BLaER1 treated with 17β-estradiol and CSF1 and Interleukin-3, amounts not matched to agents 10 nM and 100 nM (cell line): Measurements from ENCODE around the gene CORO1C.
A peak's percentile ranks its signal among the peaks of the same experiment; 100 is the strongest.

Experiments used
- H3K27ac ChIP-seq, 11 experiments: shearing (Covaris generic); formaldehyde crosslinking; 2 replicates each; pipeline ENCODE4 v1.8.1; 2022
- H3K27me3 ChIP-seq, 11 experiments: shearing (Covaris generic); formaldehyde crosslinking; 2 replicates each; pipeline ENCODE4 v1.8.1; 2022
- H3K36me3 ChIP-seq, 11 experiments: shearing (Covaris generic); formaldehyde crosslinking; 2 replicates each; pipeline ENCODE4 v1.8.1; 2022
- H3K4me1 ChIP-seq, 10 experiments: shearing (Covaris generic); formaldehyde crosslinking; 2 replicates each; pipeline ENCODE4 v1.8.1; 2022
- H3K4me2 ChIP-seq, 11 experiments: shearing (Covaris generic); formaldehyde crosslinking; 2 replicates each; pipeline ENCODE4 v1.8.1; 2022
- H3K4me3 ChIP-seq, 10 experiments: shearing (Covaris generic); formaldehyde crosslinking; 2 replicates each; pipeline ENCODE4 v1.8.1; 2022
- H3K9ac ChIP-seq, 11 experiments: shearing (Covaris generic); formaldehyde crosslinking; 2 replicates each; pipeline ENCODE4 v1.8.1; 2022
- H3K9me3 ChIP-seq, 11 experiments: shearing (Covaris generic); formaldehyde crosslinking; replicated peaks in 1 of 11; 2 replicates each; pipeline ENCODE4 v1.8.1; 2022
- H4K20me1 ChIP-seq, 11 experiments: shearing (Covaris generic); formaldehyde crosslinking; 2 replicates each; pipeline ENCODE4 v1.8.1; 2022
- Cebpa-rat ChIP-seq, 11 experiments: shearing (Covaris generic); IDR thresholded peaks; 2 replicates each; pipeline ENCODE4 v1.8.1; 2022

The CORO1C gene

GRCh38 chr12:108701779-108702441 is 29.4 kb downstream of the CORO1C start:
- H4K20me1 ChIP-seq = peaks cover 31 to 100% (median 52%) of the 10 kb centered on the region in 11 experiments
- H3K27ac ChIP-seq = peak overlapping the region in 9 of 11 experiments; percentile 7 to 50 (median 23); a peak in 12 of 22 replicates
- H3K9ac ChIP-seq = peak overlapping the region; percentile 3 to 47 (median 38); a peak in 17 of 22 replicates
- no peak overlapping the region for H3K4me3 ChIP-seq
- TF ChIP-seq Cebpa-rat (IDR thresholded peaks at IDR 0.05) = no peak
- no peaks in the 10 kb centered on the region for H3K9me3 ChIP-seq
- peak overlapping the region; percentile 56 to 83 (median 74) for H3K4me2 ChIP-seq
- no peaks in the 10 kb centered on the region for H3K27me3 ChIP-seq
- peaks cover 30 to 80% (median 37%) of the 10 kb centered on the region in 10 experiments for H3K4me1 ChIP-seq
- peaks cover 39 to 91% (median 50%) of the 10 kb centered on the region in 11 experiments for H3K36me3 ChIP-seq

GRCh38 chr12:108700833-108701541 is 30.3 kb downstream of the CORO1C start:
- H3K27ac ChIP-seq = no peak overlapping the region
- H3K9me3 ChIP-seq = no peaks in the 10 kb centered on the region
- H4K20me1 ChIP-seq = peaks cover 31 to 100% (median 54%) of the 10 kb centered on the region in 11 experiments
- TF ChIP-seq Cebpa-rat (IDR thresholded peaks at IDR 0.05) = no peak
- H3K9ac ChIP-seq = 0 out of 22 replicates have a peak overlapping the region, but pooled peaks of 1 of the 11 experiments have one; percentile 38
- no peak overlapping the region for H3K4me3 ChIP-seq
- peaks cover 39 to 80% (median 45%) of the 10 kb centered on the region in 10 experiments for H3K4me1 ChIP-seq
- H3K4me2 ChIP-seq = peak overlapping the region in 8 of 11 experiments; percentile 63 to 83 (median 78); a peak in 8 of 22 replicates
- H3K36me3 ChIP-seq = peaks cover 34 to 91% (median 50%) of the 10 kb centered on the region in 11 experiments
- no peaks in the 10 kb centered on the region for H3K27me3 ChIP-seq

- Histone ChIP-seq H4K20me1 (peaks cover 31 to 100% (median 53%) of the 10 kb centered on the region in 11 experiments), H3K36me3 (peaks cover 39 to 90% (median 58%) of the 10 kb centered on the region in 11 experiments), H3K27ac (no peak overlapping the region), H3K4me3 (no peak overlapping the region), H3K4me1 (peaks cover 41 to 80% (median 47%) of the 10 kb centered on the region in 10 experiments), H3K9ac (no peak overlapping the region), H3K27me3 (no peaks in the 10 kb centered on the region), H3K4me2 (peak overlapping the region in 1 of 11 experiments; percentile 22; a peak in 1 of 22 replicates), H3K9me3 (no peaks in the 10 kb centered on the region)
- TF ChIP-seq Cebpa-rat (IDR thresholded peaks at IDR 0.05) = no peak
Observed at GRCh38 chr12:108699955-108700563, 31.3 kb downstream of the CORO1C start.

- H3K9me3 ChIP-seq = no peaks in the 10 kb centered on the region
- TF ChIP-seq Cebpa-rat (IDR thresholded peaks at IDR 0.05) = no peak
- H3K4me2 ChIP-seq = peak overlapping the region in 2 of 11 experiments; percentile 47 to 62; a peak in 2 of 22 replicates
- H3K27me3 ChIP-seq = no peaks in the 10 kb centered on the region
- no peak overlapping the region for H3K27ac ChIP-seq
- H3K9ac ChIP-seq = no peak overlapping the region
- H3K4me1 ChIP-seq = peaks cover 33 to 78% (median 38%) of the 10 kb centered on the region in 10 experiments
- peaks cover 51 to 89% (median 59%) of the 10 kb centered on the region in 11 experiments for H3K36me3 ChIP-seq
- no peak overlapping the region for H3K4me3 ChIP-seq
- peaks cover 20 to 94% (median 34%) of the 10 kb centered on the region in 11 experiments; a peak in 21 of 22 replicates for H4K20me1 ChIP-seq
Observed at GRCh38 chr12:108697905-108698304, 33.4 kb downstream of the CORO1C start.

GRCh38 chr12:108696996-108697290 is 34.4 kb downstream of the CORO1C start:
- H3K4me1 ChIP-seq = peaks cover 33 to 78% (median 38%) of the 10 kb centered on the region in 10 experiments
- H3K4me3 ChIP-seq = no peak overlapping the region
- H3K27ac ChIP-seq = peak overlapping the region in 1 of 11 experiments; percentile 47; a peak in 1 of 22 replicates
- H3K9ac ChIP-seq = no peak overlapping the region; a peak in 1 of 22 replicates
- H3K9me3 ChIP-seq = no peaks in the 10 kb centered on the region
- H3K36me3 ChIP-seq = peaks cover 51 to 83% (median 59%) of the 10 kb centered on the region in 11 experiments
- H4K20me1 ChIP-seq = peaks cover 10 to 84% (median 33%) of the 10 kb centered on the region in 11 experiments; a peak in 21 of 22 replicates
- no peaks in the 10 kb centered on the region for H3K27me3 ChIP-seq
- H3K4me2 ChIP-seq = peak overlapping the region in 9 of 11 experiments; percentile 3 to 74 (median 40); a peak in 13 of 22 replicates
- no peak for TF ChIP-seq Cebpa-rat (IDR thresholded peaks at IDR 0.05)

GRCh38 chr12:108696111-108696995 is 35.0 kb downstream of the CORO1C start:
- H3K27me3 ChIP-seq = no peaks in the 10 kb centered on the region
- peak overlapping the region in 4 of 11 experiments; percentile 22 to 47 (median 28); a peak in 5 of 22 replicates for H3K27ac ChIP-seq
- peak overlapping the region in 1 of 11 experiments; percentile 31; a peak in 2 of 22 replicates for H3K9ac ChIP-seq
- H3K9me3 ChIP-seq = no peaks in the 10 kb centered on the region
- H3K36me3 ChIP-seq = peaks cover 51 to 81% (median 59%) of the 10 kb centered on the region in 11 experiments
- TF ChIP-seq Cebpa-rat (IDR thresholded peaks at IDR 0.05) = peak in 2 of 11 experiments; percentile 19 to 75; a peak in 2 of 22 replicates
- peaks cover 4 to 78% (median 28%) of the 10 kb centered on the region in 11 experiments; a peak in 21 of 22 replicates for H4K20me1 ChIP-seq
- no peak overlapping the region for H3K4me3 ChIP-seq
- peaks cover 32 to 76% (median 38%) of the 10 kb centered on the region in 10 experiments for H3K4me1 ChIP-seq
- H3K4me2 ChIP-seq = peak overlapping the region; percentile 4 to 74 (median 38); a peak in 18 of 22 replicates

- H3K4me3 ChIP-seq = no peak overlapping the region
- no peak overlapping the region for H3K9ac ChIP-seq
- H3K4me2 ChIP-seq = peak overlapping the region in 2 of 11 experiments; percentile 53 to 62; a peak in 3 of 22 replicates
- TF ChIP-seq Cebpa-rat (IDR thresholded peaks at IDR 0.05) = no peak
- H3K27ac ChIP-seq = no peak overlapping the region
- H3K27me3 ChIP-seq = no peaks in the 10 kb centered on the region
- peaks cover 0 to 63% (median 32%) of the 10 kb centered on the region in 11 experiments; a peak in 15 of 22 replicates for H4K20me1 ChIP-seq
- H3K36me3 ChIP-seq = peaks cover 35 to 66% (median 45%) of the 10 kb centered on the region in 11 experiments
- peaks cover 43 to 78% (median 45%) of the 10 kb centered on the region in 10 experiments for H3K4me1 ChIP-seq
- H3K9me3 ChIP-seq = no peaks in the 10 kb centered on the region
Observed at GRCh38 chr12:108694812-108695278, 36.5 kb downstream of the CORO1C start.
